NCI-H2107 (cell line): Measurements from ENCODE around the gene PRKAG3.
A peak's percentile ranks its signal among the peaks of the same experiment; 100 is the strongest.

Source experiments
- DNase-seq: peaks from one replicate; lab custom pipeline; 2025; lab: John Stamatoyannopoulos, UW

The PRKAG3 gene

DNA sequence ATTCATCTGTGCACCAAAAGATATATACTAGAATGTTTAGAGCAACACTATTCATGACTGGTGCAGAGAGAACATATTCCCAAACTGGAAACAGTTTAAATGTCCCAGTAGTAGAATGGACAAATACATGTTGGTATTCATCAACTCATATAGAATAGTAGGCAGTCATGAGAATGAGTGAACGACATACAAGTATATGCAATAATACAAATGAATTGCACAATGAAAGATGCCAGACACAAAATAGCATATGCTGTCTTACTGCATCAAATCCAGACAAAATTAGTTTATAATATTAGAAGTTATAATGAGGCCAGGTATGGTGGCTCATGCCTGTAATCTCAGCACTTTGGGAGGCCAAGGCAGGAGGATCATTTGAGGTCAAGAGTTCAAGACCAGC, 8.3 kb upstream of the PRKAG3 start:
- no peak for DNase-seq

DNA sequence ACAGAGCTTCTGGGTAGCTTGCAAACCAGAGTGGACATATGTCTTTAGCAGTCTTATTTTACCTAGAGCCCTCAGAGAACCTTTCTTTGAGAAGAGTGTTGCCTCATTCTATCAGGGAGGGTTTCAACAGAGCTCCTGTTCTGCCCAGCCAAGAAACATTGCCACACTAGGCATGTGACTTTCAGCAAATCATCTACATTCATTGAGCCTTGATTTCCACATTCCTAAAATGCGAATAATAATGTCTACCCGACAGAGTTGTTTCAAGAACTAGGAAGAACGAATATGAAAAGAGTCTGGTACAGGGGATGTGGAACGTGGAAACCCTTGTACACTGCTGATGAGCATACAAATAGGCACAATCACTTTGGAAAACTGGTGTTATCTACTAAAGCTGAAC, 7.8 kb upstream of the PRKAG3 start:
- DNase-seq, result no peak

DNA sequence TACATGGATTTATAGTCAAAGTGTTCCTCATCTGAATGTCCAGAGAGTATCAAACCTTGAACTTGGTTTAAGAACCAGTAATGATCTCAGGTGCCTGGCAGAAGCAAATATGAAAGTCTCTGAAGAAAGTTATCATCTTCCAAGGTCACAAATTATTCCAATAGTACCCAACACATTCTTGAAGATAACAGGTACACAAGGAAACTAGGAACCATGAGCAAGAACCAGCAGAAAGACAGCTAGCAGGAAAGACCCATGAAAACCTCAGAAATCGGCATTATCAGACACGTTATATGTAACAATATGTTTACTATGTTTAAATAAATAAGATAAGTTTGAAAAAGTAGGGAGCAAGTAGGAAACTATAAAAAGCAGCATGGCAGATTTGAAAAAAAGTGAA, 5.9 kb upstream of the PRKAG3 start:
- no peak for DNase-seq

DNA sequence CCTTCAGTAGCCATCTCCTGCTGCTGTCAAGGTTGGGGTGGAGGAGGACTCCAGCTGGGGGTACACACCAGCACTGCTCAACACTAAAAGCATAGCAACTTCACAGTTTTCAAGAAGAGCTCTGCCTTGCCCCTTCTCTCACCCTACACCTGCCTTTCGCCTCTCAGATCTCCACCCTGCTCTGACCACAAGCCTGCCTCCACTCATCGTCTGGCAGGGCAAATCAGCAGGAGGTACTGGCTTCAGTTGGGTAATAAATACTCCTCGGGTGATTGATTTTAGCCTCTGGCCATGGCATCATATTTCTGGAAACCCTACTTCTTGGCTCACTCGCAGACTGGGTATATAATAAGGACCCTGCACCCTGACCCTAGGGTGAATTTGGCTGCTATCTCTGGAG, 3.1 kb upstream of the PRKAG3 start:
- no peak for DNase-seq

DNA sequence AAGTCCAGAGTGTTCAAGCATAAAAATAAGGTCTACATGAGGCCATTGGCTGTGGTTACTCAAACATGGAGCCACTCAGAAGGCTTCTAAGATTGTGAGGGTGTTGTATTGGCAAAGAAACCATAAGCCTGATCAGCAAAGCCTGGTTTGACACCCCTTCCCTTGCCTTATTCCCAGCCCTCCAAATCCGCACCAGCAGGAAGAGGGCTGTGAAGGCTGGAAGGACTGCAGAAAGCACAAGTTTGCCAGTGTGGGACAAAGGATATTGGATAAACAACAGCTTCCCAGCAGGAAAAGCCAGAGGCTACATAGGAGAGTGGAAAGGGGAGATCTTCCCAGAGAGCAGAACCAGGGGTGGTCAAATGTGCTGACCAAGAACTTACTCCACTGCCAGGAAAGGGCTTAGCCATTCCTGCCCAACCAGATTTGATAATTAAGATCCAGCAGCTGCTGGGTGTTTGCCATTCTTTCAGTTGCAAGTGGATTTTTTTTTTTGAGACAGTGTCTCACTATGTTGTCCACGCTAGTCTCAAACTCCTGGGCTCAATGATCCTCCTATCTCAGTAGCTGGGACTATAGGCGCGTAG, 1.5 kb upstream of the PRKAG3 start:
- no peak for DNase-seq

DNA sequence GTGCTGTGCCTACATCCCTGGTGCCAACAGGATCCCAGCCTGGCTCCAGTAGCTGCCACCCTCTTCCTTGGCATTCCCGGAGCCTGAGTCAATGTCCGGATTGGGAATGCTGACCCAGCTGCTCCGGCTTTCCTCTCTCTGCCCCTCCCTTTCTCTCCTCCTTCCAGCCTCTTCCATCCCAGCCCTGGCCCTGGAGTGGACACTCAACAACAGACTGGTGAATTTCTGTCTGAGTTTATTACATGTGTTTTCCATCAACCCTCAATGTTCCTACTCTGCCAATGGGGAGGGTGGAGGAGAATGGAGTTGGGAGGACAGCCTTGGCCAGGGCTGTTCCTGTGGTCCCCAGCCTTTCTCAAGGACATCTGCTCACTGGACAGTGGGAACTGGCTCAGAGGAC, 917 bp upstream of the PRKAG3 start:
- no peak for DNase-seq

DNA sequence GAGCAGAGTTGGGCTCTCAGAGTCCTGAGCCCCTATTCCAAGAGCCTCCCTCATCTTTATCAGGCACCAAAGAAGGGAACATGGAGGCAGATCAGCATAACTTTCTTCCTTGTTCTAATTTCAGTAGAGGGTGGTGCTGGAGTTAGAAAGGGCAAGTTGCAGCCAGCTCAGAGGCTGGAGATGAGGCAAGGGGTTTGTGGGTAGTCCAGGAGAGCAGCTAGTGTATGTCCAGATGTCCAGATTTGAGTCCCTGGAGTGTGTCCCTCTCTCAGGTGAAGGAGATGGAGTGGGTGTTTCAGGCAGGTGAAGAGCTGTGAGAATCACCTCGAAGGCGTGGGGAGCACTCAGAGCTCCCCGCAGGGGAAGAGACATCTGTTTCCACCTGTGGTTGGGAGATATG, 478 bp upstream of the PRKAG3 start:
- DNase-seq, result no peak

DNA sequence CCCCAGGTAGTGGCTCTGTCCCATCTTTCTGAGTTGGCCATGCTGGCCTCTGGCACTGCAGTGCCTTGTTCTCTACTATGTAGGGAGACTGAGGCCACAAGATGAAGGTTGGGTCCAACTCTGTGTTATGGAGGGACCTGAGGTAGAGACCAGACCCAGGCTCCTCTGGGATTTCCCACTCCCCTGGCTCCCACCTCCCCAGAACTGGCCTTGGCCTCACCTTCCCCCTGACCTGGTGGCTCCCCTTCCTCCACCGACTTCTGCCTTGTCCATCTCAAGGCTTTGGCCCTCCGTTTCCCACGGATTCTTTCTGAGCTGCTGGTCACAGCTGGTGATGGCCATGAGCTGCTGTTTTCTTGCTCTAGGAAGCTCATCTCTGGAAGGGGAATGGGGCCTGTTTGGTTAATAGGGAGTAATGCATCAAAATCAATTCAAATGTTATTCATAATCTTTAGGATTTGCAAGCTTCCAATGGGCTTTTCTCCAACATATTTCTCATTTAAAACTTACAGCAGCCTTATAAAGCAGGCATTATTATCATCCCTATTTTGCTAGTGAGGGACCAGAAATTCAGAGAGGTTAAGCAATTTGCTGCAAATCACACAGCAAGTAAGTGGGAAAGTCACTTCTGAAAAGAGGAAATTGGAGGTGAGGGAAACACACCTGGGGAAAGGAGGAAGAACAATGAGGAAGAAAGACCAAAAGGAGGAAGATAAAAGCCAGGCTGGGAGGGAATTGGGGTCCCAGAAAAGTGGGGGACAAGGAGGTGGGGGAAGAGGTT, 887 bp downstream of the PRKAG3 start:
- DNase-seq, result no peak

DNA sequence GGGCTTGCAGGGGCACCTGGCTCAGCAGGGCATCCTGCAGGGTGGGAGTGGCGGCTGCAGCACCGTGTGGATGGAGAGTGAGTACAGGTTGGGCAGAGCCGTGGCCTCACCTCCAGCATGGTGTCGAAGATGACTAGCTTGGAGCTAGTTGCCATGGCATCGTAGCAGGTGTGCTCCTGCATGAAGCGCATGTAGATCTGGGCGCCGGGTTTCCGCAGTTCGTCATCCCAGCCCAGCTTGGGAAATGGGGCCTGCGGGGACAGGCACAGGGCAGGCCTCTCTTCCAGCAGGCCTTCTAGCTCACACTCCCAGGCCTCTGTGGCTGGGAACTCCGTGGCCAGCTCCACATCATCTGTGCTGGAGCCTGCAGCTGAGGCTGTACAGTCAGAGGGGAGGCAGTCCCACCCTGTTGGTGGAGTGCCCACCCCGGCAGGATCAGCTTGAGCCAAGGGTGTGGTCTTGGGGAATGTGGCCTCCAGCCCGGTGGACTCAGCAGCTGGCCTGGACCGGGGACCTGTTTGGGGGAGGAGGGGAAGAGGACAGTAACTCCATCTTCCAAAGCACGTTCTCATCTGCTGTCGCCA, 1.6 kb downstream of the PRKAG3 start:
- peak; percentile 35 for DNase-seq

DNA sequence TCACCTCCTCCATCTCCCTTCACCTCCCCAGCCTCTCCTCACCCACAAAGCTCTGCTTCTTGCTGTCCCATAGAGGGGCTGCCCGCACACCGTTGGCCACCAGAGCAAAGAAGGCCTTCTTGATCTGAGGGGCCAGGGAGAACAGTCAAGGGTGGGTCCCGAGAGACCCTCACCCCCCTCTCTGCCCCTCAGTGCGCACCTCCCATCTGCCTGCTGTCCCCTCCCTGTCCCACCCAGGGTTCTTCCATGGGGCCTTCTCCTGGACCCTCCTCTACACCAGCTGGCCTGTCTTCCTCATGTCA, 3.2 kb downstream of the PRKAG3 start:
- no peak for DNase-seq

DNA sequence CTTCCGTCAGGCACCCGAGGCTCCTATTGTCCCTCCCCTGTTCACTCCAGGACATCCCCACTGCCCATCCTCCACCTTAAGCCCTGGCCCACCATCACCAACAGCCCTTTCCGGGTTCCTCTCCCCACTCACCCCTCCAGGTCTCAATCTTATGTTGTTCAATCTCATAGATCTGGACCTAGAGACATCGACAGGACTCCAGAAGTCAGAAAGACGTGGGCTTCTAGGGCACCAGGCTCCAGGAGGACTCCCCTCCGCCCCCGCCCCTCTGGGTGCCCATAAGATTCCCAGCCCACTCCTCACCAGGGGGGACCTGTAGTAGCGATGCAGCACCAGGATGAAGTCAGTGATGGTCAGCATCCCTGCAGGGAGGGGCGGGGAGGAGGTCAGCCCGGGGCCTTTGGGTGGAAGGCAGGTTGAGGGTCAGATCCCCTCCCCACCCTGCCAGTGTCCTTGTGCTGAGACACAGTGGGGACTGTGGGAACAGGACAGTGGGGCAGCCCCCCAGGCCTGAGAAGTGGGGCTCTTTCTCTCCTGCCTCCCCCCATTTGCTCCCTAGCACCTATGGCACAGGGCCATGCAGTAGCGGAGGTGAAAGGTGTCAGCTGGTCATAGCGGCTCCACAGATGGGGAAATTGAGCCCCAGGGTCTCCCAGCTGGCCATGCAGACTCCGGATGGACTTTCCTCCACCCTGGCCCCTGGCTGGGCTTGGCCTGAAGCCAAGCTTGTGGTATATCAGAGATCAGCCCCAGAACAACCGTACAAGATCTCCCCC, 3.7 kb downstream of the PRKAG3 start:
- DNase-seq, result no peak

DNA sequence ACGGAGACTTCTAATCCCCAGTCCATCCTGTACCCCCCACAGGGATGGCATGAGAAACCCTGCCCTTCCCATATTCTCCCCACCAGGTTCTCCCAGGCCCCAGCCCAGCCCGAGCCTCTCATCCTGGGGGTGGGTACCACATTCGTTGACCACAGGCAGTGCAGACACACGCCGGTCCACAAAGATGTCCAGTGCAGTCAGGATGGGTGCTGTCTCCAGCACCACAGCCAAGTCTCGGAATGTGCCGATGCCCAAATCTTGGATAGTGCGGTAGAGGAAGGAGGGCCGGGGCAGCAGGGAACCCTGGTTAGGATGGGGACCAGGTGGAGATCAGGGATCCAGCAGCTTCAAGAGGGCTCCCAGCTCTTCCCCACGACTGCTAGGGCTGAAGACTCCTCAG, 4.8 kb downstream of the PRKAG3 start:
- DNase-seq, result no peak

DNA sequence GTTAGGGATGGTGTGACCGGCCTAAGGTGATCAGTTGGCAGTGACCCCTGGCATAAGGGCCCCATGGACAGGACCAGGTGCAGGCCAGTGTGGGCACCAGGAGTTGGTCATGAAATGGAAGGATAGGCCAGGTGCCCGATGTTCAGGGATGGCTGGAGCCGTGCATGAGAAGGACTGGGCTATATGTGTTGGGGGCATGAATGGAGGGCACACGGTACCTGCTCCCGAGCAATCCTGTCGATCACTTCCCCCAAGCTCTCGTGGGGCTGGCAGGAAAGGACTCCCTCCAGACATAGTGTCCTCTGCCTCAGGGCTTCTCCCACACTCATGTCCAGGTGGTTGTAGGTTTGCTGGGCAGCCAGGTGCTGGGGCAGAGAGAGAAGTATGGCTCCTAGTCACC, 7.6 kb downstream of the PRKAG3 start:
- no peak for DNase-seq

DNA sequence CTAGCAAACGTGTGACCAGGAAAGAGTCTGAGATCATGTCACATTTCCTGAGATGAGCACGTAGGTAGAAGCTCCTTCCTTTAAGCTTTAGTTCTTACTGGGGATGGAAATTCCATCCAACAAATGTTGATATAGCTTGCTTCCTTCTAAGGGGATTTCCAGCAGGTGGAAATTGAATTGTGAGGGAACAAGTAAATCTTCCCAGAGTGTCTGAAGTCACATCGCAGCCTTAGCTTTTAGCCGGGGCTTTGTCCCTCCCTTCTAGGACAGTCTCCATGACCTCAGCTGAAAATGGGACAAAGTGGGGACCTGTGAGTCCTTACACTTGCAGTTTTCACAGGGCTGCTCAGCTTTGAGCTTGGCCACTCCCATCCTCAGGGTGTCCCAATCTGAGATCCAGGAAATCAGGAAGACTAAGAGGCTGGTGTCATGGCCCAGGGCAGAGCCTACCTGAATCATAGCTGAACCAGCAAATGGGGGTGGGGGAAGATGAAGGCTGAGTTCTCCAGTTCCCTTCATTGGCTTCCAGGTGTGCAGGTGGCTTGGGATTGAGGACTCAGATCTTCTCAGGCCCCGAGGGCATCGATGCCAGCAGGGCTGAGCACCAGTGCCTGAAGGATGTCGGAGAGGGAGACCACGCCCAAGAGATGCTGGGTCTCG, 8.3 kb downstream of the PRKAG3 start:
- DNase-seq, result no peak

DNA sequence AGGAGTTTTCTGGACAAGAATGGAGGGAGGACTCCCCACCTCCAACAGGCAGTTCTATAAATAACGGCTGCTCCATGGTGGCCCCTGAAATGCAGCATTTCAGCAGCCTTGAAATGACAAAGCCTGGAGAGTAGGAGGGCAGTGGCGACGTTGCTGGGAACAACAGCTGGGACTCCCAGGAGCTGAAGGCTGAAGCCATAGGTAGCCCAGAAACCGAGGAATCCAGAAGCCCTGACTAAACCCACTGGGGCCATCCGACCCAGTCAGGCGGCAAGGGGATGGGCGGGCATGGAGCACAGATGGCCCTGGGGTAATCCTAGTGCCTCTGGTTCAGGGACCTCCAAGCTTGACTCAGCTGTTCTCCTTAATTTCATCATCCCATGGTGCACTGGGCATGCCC, 9.0 kb downstream of the PRKAG3 start:
- DNase-seq, result no peak

DNA sequence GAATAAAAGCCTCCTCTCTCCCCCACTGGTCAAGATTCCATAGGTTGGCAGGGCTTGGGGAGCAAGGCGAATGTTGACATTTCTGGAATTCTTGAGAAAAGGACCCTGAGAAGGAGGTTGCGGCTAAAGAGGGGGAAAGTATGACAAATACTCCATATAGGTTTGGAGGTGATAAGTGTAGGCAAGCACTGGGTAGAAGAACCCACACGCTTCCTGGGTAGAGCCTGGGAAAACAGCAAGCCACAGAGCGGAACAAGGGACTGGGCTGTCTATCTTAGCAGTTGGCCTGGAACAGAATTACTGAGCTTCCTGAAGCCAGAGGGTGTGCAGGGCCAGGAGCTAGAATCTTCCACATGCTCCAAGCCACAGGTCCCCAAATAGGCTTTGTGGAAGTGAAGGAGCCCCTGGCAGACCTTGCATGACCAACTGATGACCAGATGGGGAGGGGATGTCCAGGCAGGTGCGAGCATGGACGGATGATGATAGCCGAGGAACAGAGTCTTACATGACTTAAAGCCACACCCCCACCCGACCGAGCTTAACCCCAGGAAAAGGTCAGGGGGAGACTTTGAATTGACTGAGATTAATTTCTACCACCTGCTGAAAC, 9.9 kb downstream of the PRKAG3 start:
- DNase-seq, result no peak

DNA sequence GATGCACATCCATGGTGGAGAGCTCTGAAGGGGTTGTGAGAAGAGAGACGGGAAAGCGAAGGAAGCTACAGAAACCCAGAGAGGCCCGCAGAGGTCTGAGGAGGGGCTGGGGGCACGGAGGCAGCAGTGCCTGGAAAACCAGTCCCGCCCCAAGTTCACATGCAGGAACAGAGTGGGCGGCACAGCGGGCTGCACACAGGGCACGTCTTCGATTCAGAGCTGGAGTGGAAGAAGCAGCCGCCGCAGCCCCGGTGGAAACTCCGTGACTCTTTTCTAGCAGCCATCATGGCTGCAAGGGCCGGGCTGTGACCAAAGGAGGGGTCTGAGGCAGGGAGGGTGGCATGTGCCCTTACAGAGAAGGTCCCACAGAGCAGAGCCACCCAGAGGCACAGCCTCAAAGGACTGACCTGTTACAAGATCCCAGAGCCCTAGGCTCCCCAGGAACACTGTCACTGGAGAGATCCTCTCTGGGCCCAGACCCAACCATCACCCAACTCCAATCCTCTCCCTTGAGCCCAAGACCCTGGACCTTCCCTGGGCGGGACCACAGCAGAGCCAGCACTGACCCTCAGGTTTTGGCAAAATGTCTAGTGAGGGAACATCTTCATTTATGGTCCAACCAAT, 10.7 kb downstream of the PRKAG3 start:
- DNase-seq, result no peak

DNA sequence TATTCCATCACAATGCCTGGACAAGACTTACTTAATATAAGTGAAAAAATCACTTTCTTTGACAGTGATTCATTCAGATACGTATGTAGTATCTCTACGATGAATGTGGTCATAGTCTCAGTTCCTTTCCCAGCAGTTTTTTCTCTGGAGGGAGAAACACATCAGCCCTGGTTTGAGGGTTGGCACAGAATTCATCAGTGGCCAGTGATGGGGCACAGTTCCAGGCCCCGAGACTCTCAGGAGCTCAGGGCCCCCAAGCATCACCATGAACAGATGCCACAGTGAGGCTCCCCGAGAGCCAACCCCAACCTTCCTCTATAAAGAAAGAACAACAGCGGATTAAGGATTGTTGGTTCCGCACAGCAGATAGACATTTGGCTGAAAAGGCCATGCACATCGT, 12.5 kb downstream of the PRKAG3 start:
- DNase-seq, result no peak

DNA sequence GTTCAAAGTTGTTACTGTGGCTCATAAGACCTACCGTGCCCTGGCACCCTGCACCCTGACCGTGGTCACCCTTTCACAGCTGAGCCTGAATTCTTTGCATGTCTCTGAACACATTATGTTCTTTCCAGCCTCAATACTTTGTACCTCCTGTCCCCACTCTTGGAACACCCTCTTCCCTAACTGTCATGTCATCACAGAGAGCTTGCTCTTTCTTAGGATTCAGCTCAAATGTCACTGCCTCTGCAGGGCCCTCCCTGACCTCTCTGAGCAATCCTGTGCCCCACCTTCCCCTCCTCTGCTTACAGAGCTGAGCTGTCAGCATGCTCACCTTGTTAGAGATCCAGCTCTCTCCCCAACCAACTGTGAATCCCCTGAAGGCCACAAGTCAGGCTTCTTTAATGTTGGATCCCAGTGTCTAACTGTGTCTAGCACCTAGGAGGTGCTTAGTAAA, 15.0 kb downstream of the PRKAG3 start:
- DNase-seq, result no peak

DNA sequence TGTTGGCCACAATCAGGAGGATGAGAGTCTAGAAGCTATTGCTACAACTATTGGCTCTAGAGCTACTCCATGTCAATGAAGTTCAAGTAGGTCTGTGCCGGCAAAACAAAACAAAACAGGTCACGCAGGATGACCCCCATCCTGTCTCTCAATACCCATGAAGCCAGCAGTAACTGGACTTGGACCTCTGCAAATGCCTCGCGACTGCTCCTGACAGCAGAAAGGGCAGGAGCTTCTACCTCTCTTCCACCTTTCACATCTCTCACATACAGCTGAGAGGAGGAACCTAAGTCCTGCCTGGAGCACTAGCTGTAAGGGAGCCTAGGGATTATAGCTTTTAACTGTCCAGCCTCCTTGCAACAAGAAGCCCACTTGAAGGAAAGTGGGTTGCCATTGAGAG, 16.0 kb downstream of the PRKAG3 start:
- no peak for DNase-seq

DNA sequence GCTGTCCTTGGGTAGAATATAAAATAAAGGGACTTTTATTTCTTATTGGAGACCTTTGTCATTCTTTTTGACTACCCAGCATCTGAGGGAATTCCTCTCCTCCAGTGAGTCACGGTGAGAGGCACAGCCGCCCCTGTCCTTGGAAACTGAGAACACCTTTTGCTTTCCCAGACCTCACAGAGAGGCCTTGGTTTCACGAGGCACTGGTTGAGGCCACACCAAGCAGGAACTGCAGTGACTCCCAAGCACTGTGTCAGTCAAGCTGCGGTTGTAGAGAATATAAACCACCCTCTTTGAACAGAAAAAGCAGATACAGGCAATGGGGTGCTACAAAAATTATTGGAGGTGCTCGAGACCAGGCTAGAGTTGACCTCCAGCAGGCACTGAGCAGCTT, 16.4 kb downstream of the PRKAG3 start:
- no peak for DNase-seq
